ENCODE measurements around the gene KRTAP10-7.

GRCh38 chr21:44614961-44615391 lies 14.6 kb downstream of the KRTAP10-7 start:
- TF ChIP-seq, protein P1, sequence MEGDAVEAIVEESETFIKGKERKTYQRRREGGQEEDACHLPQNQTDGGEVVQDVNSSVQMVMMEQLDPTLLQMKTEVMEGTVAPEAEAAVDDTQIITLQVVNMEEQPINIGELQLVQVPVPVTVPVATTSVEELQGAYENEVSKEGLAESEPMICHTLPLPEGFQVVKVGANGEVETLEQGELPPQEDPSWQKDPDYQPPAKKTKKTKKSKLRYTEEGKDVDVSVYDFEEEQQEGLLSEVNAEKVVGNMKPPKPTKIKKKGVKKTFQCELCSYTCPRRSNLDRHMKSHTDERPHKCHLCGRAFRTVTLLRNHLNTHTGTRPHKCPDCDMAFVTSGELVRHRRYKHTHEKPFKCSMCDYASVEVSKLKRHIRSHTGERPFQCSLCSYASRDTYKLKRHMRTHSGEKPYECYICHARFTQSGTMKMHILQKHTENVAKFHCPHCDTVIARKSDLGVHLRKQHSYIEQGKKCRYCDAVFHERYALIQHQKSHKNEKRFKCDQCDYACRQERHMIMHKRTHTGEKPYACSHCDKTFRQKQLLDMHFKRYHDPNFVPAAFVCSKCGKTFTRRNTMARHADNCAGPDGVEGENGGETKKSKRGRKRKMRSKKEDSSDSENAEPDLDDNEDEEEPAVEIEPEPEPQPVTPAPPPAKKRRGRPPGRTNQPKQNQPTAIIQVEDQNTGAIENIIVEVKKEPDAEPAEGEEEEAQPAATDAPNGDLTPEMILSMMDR (IDR thresholded peaks at IDR 0.05), result no peak
- TF ChIP-seq POLR2AphosphoS5 (IDR thresholded peaks at IDR 0.05), result no peak
- TF ChIP-seq POLR2A (IDR thresholded peaks at IDR 0.05), result no peak

All from breast epithelium (tissue), 3 donors.